H1 (cell line): ENCODE measurements around the gene DNAH10. TPM values are rescaled to one million over a fixed set of nuclear protein-coding genes. Genes with fewer than 3 reads are reported as not detected.

Experiments used
- CTCF ChIA-PET: fragments of 300-600 bp; sonication (Branson Sonifier 250); formaldehyde crosslinking; loops from one replicate; lab custom pipeline; 2021; ENCODE audit not compliant: partially characterized antibody; lab: Charles Lee
- POLR2A ChIA-PET: fragments of 300-600 bp; sonication (Branson Sonifier 250); formaldehyde crosslinking; loops from one replicate; lab custom pipeline; 2021; ENCODE audit warnings: inconsistent platforms; ENCODE audit not compliant: partially characterized antibody; lab: Charles Lee
- DNase-seq, 2 experiments: peaks; one replicate each; pipeline versions ENCODE4 v3.0.0 to v3.0.0-alpha.2; 2010 to 2022; ENCODE audit warnings: low spot score in 2 of 2, low read depth in 1 of 2, mixed read lengths in 1 of 2
- FAIRE-seq: peaks from 2 replicates; lab custom pipeline; 2011; peaks lifted over from hg19 to GRCh38; lab: Jason Lieb, UNC
- H2AFZ ChIP-seq: 2 replicates; pipeline ENCODE4 v1.8.1; 2012; ENCODE audit warnings: low read length, inconsistent platforms
- H2AK5ac ChIP-seq: 2 replicates; pipeline ENCODE4 v1.6.1; 2013; ENCODE audit warnings: low read depth, low read length
- H2BK120ac ChIP-seq: replicated peaks from 2 replicates; pipeline ENCODE3; 2013; ENCODE audit warnings: low read depth, low read length, inconsistent platforms
- H2BK12ac ChIP-seq: 2 replicates; pipeline ENCODE4 v1.6.1; 2013; ENCODE audit warnings: low read depth, low read length
- H2BK15ac ChIP-seq: 2 replicates; pipeline ENCODE4 v1.6.1; 2013; ENCODE audit warnings: low read length
- H2BK20ac ChIP-seq: 2 replicates; pipeline ENCODE4 v1.6.1; 2013; ENCODE audit warnings: low read length
- H2BK5ac ChIP-seq: 2 replicates; pipeline ENCODE4 v1.6.1; 2013; ENCODE audit warnings: low read depth, low read length
- H3K14ac ChIP-seq: 2 replicates; pipeline ENCODE4 v1.6.1; 2013; ENCODE audit warnings: inconsistent platforms; ENCODE audit not compliant: insufficient read length
- H3K18ac ChIP-seq: 2 replicates; pipeline ENCODE4 v1.6.1; 2013; ENCODE audit warnings: low read length; ENCODE audit errors: extremely low read depth
- H3K23ac ChIP-seq: 2 replicates; pipeline ENCODE4 v1.6.1; 2013; ENCODE audit warnings: inconsistent platforms; ENCODE audit not compliant: insufficient read length
- H3K23me2 ChIP-seq: 2 replicates; pipeline ENCODE4 v1.6.1; 2013; ENCODE audit warnings: low read depth, low read length
- H3K27ac ChIP-seq: 2 replicates; pipeline ENCODE4 v1.6.1; 2011; ENCODE audit warnings: low read depth, low read length, inconsistent platforms
- H3K27me3 ChIP-seq, 4 experiments: replicated peaks in 1 of 4; 1 replicate in 1 of 4; 2 replicates in 3 of 4; pipeline versions ENCODE4 v1.6.1 to v1.8.1; 2011 to 2013; ENCODE audit warnings: low read length in 3 of 4, mild to moderate bottlenecking in 3 of 4, inconsistent platforms in 2 of 4, mixed read lengths in 2 of 4, moderate library complexity in 1 of 4; ENCODE audit not compliant: control insufficient read depth in 3 of 4, insufficient read depth in 3 of 4; ENCODE audit errors: extremely low read depth in 1 of 4
- H3K36me3 ChIP-seq, 4 experiments: 2 replicates each; pipeline versions ENCODE4 v1.6.1 to v1.8.1; 2011 to 2013; ENCODE audit warnings: mild to moderate bottlenecking in 4 of 4, low read length in 3 of 4, moderate library complexity in 2 of 4, control low read depth in 1 of 4, inconsistent platforms in 1 of 4; ENCODE audit not compliant: insufficient read depth in 4 of 4, control insufficient read depth in 2 of 4
- H3K4ac ChIP-seq: replicated peaks from 2 replicates; pipeline ENCODE3; 2013; ENCODE audit warnings: low read length, low read depth, mixed read lengths, inconsistent platforms; ENCODE audit not compliant: insufficient read length
- H3K4me1 ChIP-seq, 4 experiments: replicated peaks in 1 of 4; 1 replicate in 1 of 4; 2 replicates in 3 of 4; pipeline versions ENCODE4 v1.6.1 to v1.8.1; 2011 to 2013; ENCODE audit warnings: low read length in 3 of 4, inconsistent platforms in 2 of 4, mixed read lengths in 1 of 4; ENCODE audit not compliant: insufficient read depth in 4 of 4, control insufficient read depth in 3 of 4
- H3K4me2 ChIP-seq, 2 experiments: 2 replicates each; pipeline versions ENCODE4 v1.6.1 to v1.8.1; 2011 to 2013; ENCODE audit warnings: low read depth in 2 of 2, low read length in 2 of 2, control low read depth in 1 of 2, inconsistent platforms in 1 of 2, mild to moderate bottlenecking in 1 of 2; ENCODE audit not compliant: insufficient read depth in 1 of 2
- H3K4me3 ChIP-seq, 4 experiments: fragments of 200-600, 300-600 bp in 1 of 4; sonication (generic), shearing (Covaris generic), sonication (Bioruptor Twin) in 1 of 4; 2 replicates each; pipeline versions ENCODE4 v1.5.1 to v1.8.1; 2011 to 2016; ENCODE audit warnings: low read length in 4 of 4, low read depth in 3 of 4, control low read depth in 2 of 4, inconsistent platforms in 2 of 4, mild to moderate bottlenecking in 2 of 4, mixed read lengths in 1 of 4, moderate library complexity in 1 of 4; ENCODE audit not compliant: insufficient read depth in 2 of 4; ENCODE audit errors: extremely low read depth in 1 of 4
- H3K56ac ChIP-seq: replicated peaks from 2 replicates; pipeline ENCODE3; 2013; ENCODE audit warnings: low read depth, mild to moderate bottlenecking, mixed read lengths, low read length, inconsistent platforms; ENCODE audit not compliant: insufficient read length
- H3K79me1 ChIP-seq: 2 replicates; pipeline ENCODE4 v1.6.1; 2013; ENCODE audit warnings: low read depth, low read length, control low read depth
- H3K79me2 ChIP-seq, 2 experiments: 2 replicates each; pipeline versions ENCODE4 v1.6.1 to v1.8.1; 2012 to 2013; ENCODE audit warnings: low read length in 2 of 2, mild to moderate bottlenecking in 2 of 2, inconsistent platforms in 1 of 2; ENCODE audit not compliant: insufficient read depth in 2 of 2, control insufficient read depth in 1 of 2
- H3K9ac ChIP-seq, 4 experiments: replicated peaks in 1 of 4; 1 replicate in 1 of 4; 2 replicates in 3 of 4; pipeline versions ENCODE4 v1.6.1 to v1.8.1; 2011 to 2013; ENCODE audit warnings: low read depth in 3 of 4, low read length in 3 of 4, control low read depth in 2 of 4, mild to moderate bottlenecking in 2 of 4, moderate library complexity in 2 of 4, inconsistent platforms in 1 of 4; ENCODE audit errors: extremely low read depth in 1 of 4
- H3K9me3 ChIP-seq, 2 experiments: 2 replicates each; pipeline versions ENCODE4 v1.6.1 to v1.8.1; 2012 to 2013; ENCODE audit warnings: mild to moderate bottlenecking in 2 of 2, moderate library complexity in 2 of 2, control low read depth in 1 of 2, inconsistent platforms in 1 of 2, low read depth in 1 of 2, low read length in 1 of 2, mixed read lengths in 1 of 2; ENCODE audit not compliant: insufficient read depth in 2 of 2
- H4K20me1 ChIP-seq, 2 experiments: replicated peaks in 1 of 2; 2 replicates each; pipeline versions ENCODE3 to v1.8.1; 2011 to 2013; ENCODE audit warnings: inconsistent platforms in 2 of 2, low read length in 2 of 2, mild to moderate bottlenecking in 1 of 2; ENCODE audit not compliant: insufficient read depth in 2 of 2, control insufficient read depth in 1 of 2
- H4K5ac ChIP-seq: 2 replicates; pipeline ENCODE4 v1.6.1; 2013; ENCODE audit warnings: low read length, low read depth, mixed read lengths, inconsistent platforms; ENCODE audit not compliant: insufficient read length
- H4K8ac ChIP-seq: 2 replicates; pipeline ENCODE4 v1.8.0; 2013; ENCODE audit warnings: mild to moderate bottlenecking, moderate library complexity, low read length, inconsistent platforms; ENCODE audit not compliant: insufficient read depth; ENCODE audit errors: extremely low read depth
- H4K91ac ChIP-seq: replicated peaks from 2 replicates; pipeline ENCODE3; 2013; ENCODE audit warnings: low read length, mixed read lengths, inconsistent platforms; ENCODE audit not compliant: insufficient read length
- CHD2 ChIP-seq: IDR thresholded peaks from 2 replicates; pipeline ENCODE4 v1.6.1; 2012; ENCODE audit warnings: low read length, improper control_type of control experiment
- YY1 ChIP-seq: IDR thresholded peaks from 2 replicates; pipeline ENCODE4 v1.6.1; 2011; ENCODE audit warnings: low read depth, mild to moderate bottlenecking, low read length
- WGBS, 2 experiments: shearing (Covaris generic) in 1 of 2; methylation state at CpG; one replicate each; pipeline versions ENCODE4 v1.1.6 to v1.1.7; 2013 to 2015; ENCODE audit warnings: low lambda C conversion rate in 2 of 2, mixed read lengths in 2 of 2, inconsistent platforms in 1 of 2, low coverage in 1 of 2, missing lambda C conversion rate in 1 of 2; ENCODE audit not compliant: insufficient replicate concordance in 2 of 2, insufficient coverage in 1 of 2, insufficient read length in 1 of 2; ENCODE audit errors: extremely low coverage in 1 of 2, missing lambda C conversion rate in 1 of 2; 5-methylcytosine and 5-hydroxymethylcytosine counted together
- polyA plus RNA-seq, 7 experiments: library from polyadenylated mRNA; depleted of rRNA in 3 of 7; stranded (reverse) in 5 of 7; unstranded in 2 of 7; fragments of >200 nt in 5 of 7; fragments of 200-250 nt in 2 of 7; gene quantifications; 1 replicate in 5 of 7; 2 replicates in 1 of 7; 4 replicates in 1 of 7; pipeline versions ENCODE4 v1.2.1 to v1.2.3, GENCODE V29; 2011 to 2013; ENCODE audit warnings: missing spikeins in 2 of 7, mixed read lengths in 2 of 7
- total RNA-seq: library from RNA; stranded (reverse); fragmentation: NEBNext Ultra II Directional; extraction: Animal tissue kit (Norgen Biotek cat#: 25700); gene quantifications from 2 replicates; pipeline ENCODE4 v1.2.1, GENCODE V29; 2021

Gene DNAH10
- total and polyA plus RNA-seq, 2 of the 8 experiments (the other 6 are each of a cell fraction or from before 2014, with no cell fraction given): 0.02 to 0.24 TPM

GRCh38 chr12:123861392-123861791 is 99.3 kb downstream of the DNAH10 start:
- ChIA-PET CTCF (interaction anchor here (1.1 to 1.2 kb wide), 3 partner anchors 48 to 125 kb away, joined by 3 read pairs; no protein-coding TSS in a partner anchor), POLR2A (no interaction called here)
- no peak overlapping the region for H3K4me2 ChIP-seq
- FAIRE-seq: no peak
- no peak overlapping the region for H3K9ac ChIP-seq
- H2BK20ac ChIP-seq: no peak overlapping the region
- no peaks in the 10 kb centered on the region for H3K79me2 ChIP-seq
- H3K23me2 ChIP-seq: no peaks in the 10 kb centered on the region
- H3K4me3 ChIP-seq: no peak overlapping the region
- no peaks in the 10 kb centered on the region; a peak in 2 of 7 replicates for H3K27me3 ChIP-seq
- DNase-seq: no peak
- no peak overlapping the region for H3K23ac ChIP-seq
- no peak overlapping the region for H3K18ac ChIP-seq
- no peaks in the 10 kb centered on the region for H3K9me3 ChIP-seq
- no peak overlapping the region for H2BK15ac ChIP-seq
- no peak overlapping the region for H2BK5ac ChIP-seq
- H2BK12ac ChIP-seq: no peak overlapping the region
- H3K4me1 ChIP-seq: no peaks in the 10 kb centered on the region
- H4K91ac ChIP-seq: no peak overlapping the region
- no peak overlapping the region for H3K14ac ChIP-seq
- peaks cover 0 to 2% of the 10 kb centered on the region in 2 experiments for H4K20me1 ChIP-seq
- H3K79me1 ChIP-seq: no peaks in the 10 kb centered on the region
- H3K27ac ChIP-seq: no peak overlapping the region
- H4K5ac ChIP-seq: no peak overlapping the region
- H2AK5ac ChIP-seq: no peak overlapping the region
- no peak overlapping the region for H2BK120ac ChIP-seq
- H3K36me3 ChIP-seq: no peaks in the 10 kb centered on the region
- H3K4ac ChIP-seq: no peak overlapping the region
- 84% methylated on average over 4 of the region's 4 CpGs; no CpG with 5 or more reads in 1 of the 2 experiments for WGBS, 2 experiments
- no peak overlapping the region for H4K8ac ChIP-seq
- no peak overlapping the region for H2AFZ ChIP-seq
- H3K56ac ChIP-seq: no peak overlapping the region
- TF ChIP-seq CHD2 (no peak), YY1 (no peak)
